NT2/D1 (cell line): ENCODE measurements around the gene SPNS3.

Experiments used
- DNase-seq: peaks from one replicate; pipeline ENCODE4 v3.0.0-alpha.2; 2011; ENCODE audit warnings: low read depth, low spot score
- H3K27me3 ChIP-seq: 2 replicates; pipeline ENCODE4 v1.6.0; 2011; ENCODE audit warnings: mild to moderate bottlenecking; ENCODE audit not compliant: insufficient read length, insufficient read depth
- H3K36me3 ChIP-seq: 2 replicates; pipeline ENCODE4 v1.6.1; 2011; ENCODE audit warnings: mild to moderate bottlenecking, low read length, mixed read lengths; ENCODE audit not compliant: insufficient read depth, insufficient read length
- H3K4me1 ChIP-seq: 2 replicates; pipeline ENCODE4 v1.5.1; 2011; ENCODE audit not compliant: insufficient read depth, insufficient read length
- H3K4me3 ChIP-seq: 2 replicates; pipeline ENCODE4 v1.5.1; 2011; ENCODE audit warnings: low read depth; ENCODE audit not compliant: insufficient read length
- H3K9ac ChIP-seq: 2 replicates; pipeline ENCODE4 v1.6.0; 2011; ENCODE audit warnings: low read depth; ENCODE audit not compliant: insufficient read length
- H3K9me3 ChIP-seq: 2 replicates; pipeline ENCODE4 v1.5.1; 2011; ENCODE audit warnings: mild to moderate bottlenecking, low read length; ENCODE audit not compliant: insufficient read depth
- SUZ12 ChIP-seq: IDR thresholded peaks from 2 replicates; pipeline ENCODE4 v1.6.1; 2011; ENCODE audit not compliant: insufficient read length, insufficient read depth; ENCODE audit errors: extremely low read depth
- YY1 ChIP-seq: IDR thresholded peaks from 2 replicates; pipeline ENCODE4 v1.6.1; 2011; ENCODE audit not compliant: insufficient read length, insufficient read depth
- ZNF274 ChIP-seq: IDR thresholded peaks from 2 replicates; pipeline ENCODE4 v1.6.1; 2011; ENCODE audit warnings: mild to moderate bottlenecking, low read depth, low read length

Gene SPNS3

DNA sequence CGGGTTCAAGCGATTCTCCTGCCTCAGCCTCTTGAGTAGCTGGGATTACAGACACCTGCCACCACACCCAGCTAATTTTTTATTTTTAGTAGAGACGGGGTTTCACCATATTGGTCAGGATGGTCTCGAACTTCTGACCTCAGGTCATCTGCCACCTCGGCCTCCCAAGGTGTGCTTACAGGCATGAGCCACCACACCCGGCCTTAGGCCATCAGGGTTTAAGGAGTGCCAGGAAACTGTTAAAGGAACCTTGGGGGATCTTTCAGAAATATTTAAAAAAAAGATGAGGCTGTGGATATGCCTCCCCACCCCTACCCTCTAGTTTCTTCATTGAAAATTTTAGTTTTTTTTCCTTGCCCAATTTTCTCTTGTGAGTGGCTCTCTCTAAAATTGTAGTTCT, 35.9 kb upstream of the SPNS3 start:
- TF ChIP-seq ZNF274 = no peak
- no peak for TF ChIP-seq SUZ12
- TF ChIP-seq YY1 = no peak
- Histone ChIP-seq H3K9ac (no peak overlapping the region), H3K4me1 (peaks cover 6% of the 10 kb centered on the region), H3K27me3 (no peaks in the 10 kb centered on the region), H3K9me3 (no peaks in the 10 kb centered on the region; the same call in 1 of the 2 replicates), H3K36me3 (no peaks in the 10 kb centered on the region), H3K4me3 (no peak overlapping the region)
- no peak for DNase-seq

DNA sequence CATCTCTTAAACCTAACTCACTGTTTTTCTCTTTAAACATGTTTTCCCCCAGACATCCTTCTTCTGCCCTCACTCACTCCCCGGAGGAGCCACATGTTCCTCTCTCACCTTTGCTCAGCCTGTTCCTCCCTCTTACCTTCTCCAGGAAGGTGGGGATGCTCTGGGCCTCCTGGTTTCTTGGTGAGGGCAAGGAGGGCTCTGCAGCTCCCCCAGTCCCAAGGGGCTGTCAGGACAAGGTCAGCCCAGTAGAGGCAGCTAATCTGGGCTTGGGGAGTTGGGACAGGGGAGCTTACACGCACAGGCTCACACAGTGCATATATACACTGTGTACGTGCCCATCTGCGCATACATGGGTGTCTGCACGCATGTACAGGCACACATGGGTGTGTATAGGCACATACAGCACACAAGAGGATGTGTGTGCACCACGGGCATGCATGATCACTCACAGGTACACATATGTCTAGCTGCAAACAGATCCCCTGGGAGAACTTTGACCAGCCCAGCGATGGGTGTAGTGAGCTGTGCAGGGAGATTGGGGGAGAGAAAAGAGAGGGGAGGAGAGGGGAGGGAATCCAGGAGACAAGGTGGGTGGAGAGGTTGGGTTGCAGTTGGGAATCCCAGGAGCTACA, 28.6 kb upstream of the SPNS3 start:
- Histone ChIP-seq H3K9ac (no peak overlapping the region), H3K4me3 (no peak overlapping the region), H3K36me3 (no peaks in the 10 kb centered on the region), H3K4me1 (no peaks in the 10 kb centered on the region), H3K27me3 (no peaks in the 10 kb centered on the region), H3K9me3 (no peaks in the 10 kb centered on the region)
- TF ChIP-seq ZNF274 (no peak), SUZ12 (no peak), YY1 (no peak)
- DNase-seq = no peak

DNA sequence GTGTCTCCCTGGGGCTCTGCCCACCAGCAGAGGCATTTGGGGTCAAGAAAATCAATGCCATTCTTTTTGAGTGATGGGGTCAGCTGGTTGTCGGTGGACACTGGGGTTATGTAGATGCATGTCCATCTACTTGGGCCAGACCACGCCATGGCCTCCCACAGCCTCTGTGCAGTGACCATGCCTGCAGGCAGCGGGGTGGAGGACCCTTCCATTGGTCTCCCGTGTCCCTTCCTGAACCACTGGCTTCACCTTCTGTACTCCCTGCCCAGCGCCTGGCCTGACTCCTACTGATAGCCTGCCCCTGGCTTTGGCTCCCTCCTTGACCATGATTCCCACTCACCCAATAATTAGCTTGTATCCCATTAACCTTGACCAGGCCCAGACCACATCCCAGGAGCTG, 28.0 kb upstream of the SPNS3 start:
- no peak overlapping the region for H3K9ac ChIP-seq
- no peaks in the 10 kb centered on the region for H3K4me1 ChIP-seq
- H3K27me3 ChIP-seq = no peaks in the 10 kb centered on the region
- DNase-seq = no peak
- H3K9me3 ChIP-seq = no peaks in the 10 kb centered on the region
- no peak overlapping the region for H3K4me3 ChIP-seq
- TF ChIP-seq ZNF274 = no peak
- TF ChIP-seq SUZ12 = no peak
- H3K36me3 ChIP-seq = no peaks in the 10 kb centered on the region

DNA sequence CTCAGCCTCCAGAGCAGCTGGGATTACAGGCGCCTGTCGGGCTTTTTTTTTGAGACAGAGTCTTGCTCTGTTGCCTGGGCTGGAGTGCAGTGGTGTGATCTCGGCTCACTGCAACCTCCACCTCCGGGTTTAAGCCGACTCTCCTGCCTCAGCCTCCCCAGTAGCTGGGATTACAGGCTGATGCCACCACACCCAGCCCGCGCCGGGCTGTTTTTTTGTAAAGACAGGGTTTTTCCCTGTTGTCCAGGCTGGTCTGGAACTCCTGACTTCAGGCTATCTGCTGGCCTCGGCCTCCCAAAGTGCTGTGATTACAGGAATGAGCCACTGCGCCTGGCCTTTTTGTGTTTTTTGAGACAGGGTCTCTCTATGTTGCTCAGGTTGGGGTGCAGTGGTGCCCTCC, 27.4 kb upstream of the SPNS3 start:
- H3K4me3 ChIP-seq = no peak overlapping the region
- no peak overlapping the region for H3K9ac ChIP-seq
- no peak for TF ChIP-seq SUZ12
- no peak for TF ChIP-seq ZNF274
- TF ChIP-seq YY1 = no peak
- H3K9me3 ChIP-seq = no peaks in the 10 kb centered on the region
- H3K27me3 ChIP-seq = no peaks in the 10 kb centered on the region
- DNase-seq = no peak
- H3K4me1 ChIP-seq = no peaks in the 10 kb centered on the region
- H3K36me3 ChIP-seq = no peaks in the 10 kb centered on the region

DNA sequence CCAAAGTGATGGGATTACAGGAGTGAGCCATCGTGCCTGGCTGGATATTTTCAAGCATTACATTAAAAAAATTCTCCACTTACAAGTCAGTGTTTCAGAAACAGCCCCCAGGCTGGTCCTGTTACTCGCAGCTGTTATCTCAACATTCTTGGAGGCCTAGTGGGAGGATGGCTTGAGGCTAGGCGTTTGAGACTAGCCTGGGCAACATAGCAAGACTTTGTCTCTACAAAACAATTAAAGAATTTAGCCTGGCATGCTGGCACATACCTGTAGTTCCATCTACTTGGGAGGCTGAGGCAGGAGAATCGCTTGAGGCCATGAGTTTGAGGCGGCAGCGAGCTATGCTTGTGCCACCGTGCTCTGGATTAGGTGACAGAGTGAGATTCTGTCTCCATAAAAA, 26.5 kb upstream of the SPNS3 start:
- no peak overlapping the region for H3K4me3 ChIP-seq
- TF ChIP-seq SUZ12 (no peak), ZNF274 (no peak), YY1 (no peak)
- no peaks in the 10 kb centered on the region for H3K4me1 ChIP-seq
- no peaks in the 10 kb centered on the region for H3K27me3 ChIP-seq
- H3K9me3 ChIP-seq = no peaks in the 10 kb centered on the region
- no peak for DNase-seq
- no peak overlapping the region for H3K9ac ChIP-seq
- no peaks in the 10 kb centered on the region for H3K36me3 ChIP-seq

DNA sequence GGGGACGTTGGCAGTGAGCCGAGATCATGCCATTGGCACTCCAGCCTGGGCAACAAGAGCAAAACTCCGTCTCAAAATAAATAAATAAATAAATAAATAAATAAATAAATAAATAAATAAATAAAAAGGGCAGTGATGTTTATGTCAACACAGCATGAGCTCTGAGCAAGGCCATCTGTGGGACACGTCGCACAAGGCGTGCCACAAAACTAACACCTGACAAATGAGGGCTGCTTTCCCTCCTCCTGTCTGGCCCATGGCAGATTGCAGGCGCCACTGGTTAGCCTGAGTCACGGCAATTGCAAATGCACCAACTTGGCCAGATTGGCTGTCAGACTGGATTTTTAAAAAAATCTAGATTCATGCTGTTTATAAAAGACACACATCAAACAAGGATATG, 25.9 kb upstream of the SPNS3 start:
- no peak for TF ChIP-seq YY1
- TF ChIP-seq ZNF274 = no peak
- TF ChIP-seq SUZ12 = no peak
- Histone ChIP-seq H3K9ac (no peak overlapping the region), H3K36me3 (no peaks in the 10 kb centered on the region), H3K9me3 (no peaks in the 10 kb centered on the region), H3K4me1 (peaks cover under 1% of the 10 kb centered on the region), H3K27me3 (no peaks in the 10 kb centered on the region), H3K4me3 (no peak overlapping the region)
- DNase-seq = no peak

DNA sequence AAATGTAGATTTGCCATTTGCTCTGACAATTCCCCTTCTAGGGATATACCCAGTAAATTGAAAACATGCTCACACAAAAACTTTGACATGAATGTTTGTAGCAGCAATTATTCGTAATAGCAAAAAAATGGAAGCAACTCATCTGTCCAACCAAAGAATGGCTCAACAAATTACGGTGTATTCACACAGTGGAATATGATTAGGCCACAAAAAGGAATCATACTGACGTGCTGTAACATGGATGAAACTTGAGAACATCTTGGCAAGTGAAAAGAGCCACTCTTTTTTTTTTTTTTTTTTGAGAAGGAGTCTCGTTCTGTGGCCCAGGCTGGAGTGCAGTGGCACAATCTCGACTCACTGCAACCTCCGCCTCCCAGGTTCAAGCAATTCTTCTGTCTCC, 24.1 kb upstream of the SPNS3 start:
- Histone ChIP-seq H3K9ac (no peak overlapping the region), H3K4me3 (no peak overlapping the region), H3K36me3 (no peaks in the 10 kb centered on the region), H3K27me3 (no peaks in the 10 kb centered on the region), H3K4me1 (peaks cover 2% of the 10 kb centered on the region), H3K9me3 (no peaks in the 10 kb centered on the region)
- DNase-seq = no peak
- no peak for TF ChIP-seq SUZ12
- TF ChIP-seq YY1 = no peak
- TF ChIP-seq ZNF274 = no peak
